ENCODE results near the gene GABPA. TPM values are rescaled to one million over a fixed set of nuclear protein-coding genes. Genes with fewer than 3 reads are reported as not detected.

The GABPA gene
- total RNA-seq, 1 experiment from 2014 or later: 24.8 TPM

GRCh38 chr21:25818551-25818950 lies 83.8 kb downstream of the GABPA start (continued):
- TF ChIP-seq, protein P1, sequence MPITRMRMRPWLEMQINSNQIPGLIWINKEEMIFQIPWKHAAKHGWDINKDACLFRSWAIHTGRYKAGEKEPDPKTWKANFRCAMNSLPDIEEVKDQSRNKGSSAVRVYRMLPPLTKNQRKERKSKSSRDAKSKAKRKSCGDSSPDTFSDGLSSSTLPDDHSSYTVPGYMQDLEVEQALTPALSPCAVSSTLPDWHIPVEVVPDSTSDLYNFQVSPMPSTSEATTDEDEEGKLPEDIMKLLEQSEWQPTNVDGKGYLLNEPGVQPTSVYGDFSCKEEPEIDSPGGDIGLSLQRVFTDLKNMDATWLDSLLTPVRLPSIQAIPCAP (CRISPR knock-in tag; IDR thresholded peaks at IDR 0.05): no peak
- TF ChIP-seq, protein P2, sequence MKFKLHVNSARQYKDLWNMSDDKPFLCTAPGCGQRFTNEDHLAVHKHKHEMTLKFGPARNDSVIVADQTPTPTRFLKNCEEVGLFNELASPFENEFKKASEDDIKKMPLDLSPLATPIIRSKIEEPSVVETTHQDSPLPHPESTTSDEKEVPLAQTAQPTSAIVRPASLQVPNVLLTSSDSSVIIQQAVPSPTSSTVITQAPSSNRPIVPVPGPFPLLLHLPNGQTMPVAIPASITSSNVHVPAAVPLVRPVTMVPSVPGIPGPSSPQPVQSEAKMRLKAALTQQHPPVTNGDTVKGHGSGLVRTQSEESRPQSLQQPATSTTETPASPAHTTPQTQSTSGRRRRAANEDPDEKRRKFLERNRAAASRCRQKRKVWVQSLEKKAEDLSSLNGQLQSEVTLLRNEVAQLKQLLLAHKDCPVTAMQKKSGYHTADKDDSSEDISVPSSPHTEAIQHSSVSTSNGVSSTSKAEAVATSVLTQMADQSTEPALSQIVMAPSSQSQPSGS (CRISPR knock-in tag; IDR thresholded peaks at IDR 0.05; ENCODE audit: borderline replicate concordance, low read depth): no peak

Other genes with a start within 250 kb of the GABPA start
- gene MRPL39, start 127.5 kb upstream of the GABPA start, total RNA-seq (2021): 34.7 to 39.2 TPM (median 37.2 TPM) in 3 replicates
- 4.8 to 6.6 TPM (median 6.4 TPM) in 3 replicates for gene JAM2, start 95.7 kb upstream of the GABPA start, total RNA-seq (2021)
- gene ATP5PF, start 68 bp upstream of the GABPA start, total RNA-seq (2021): 129 to 142 TPM (median 132 TPM) in 3 replicates